LHCN-M2 (cell line): ENCODE results near the gene SGK1. TPM values are rescaled to one million over a fixed set of nuclear protein-coding genes. Genes with fewer than 3 reads are reported as not detected.
A peak's percentile ranks its signal among the peaks of the same experiment; 100 is the strongest.
"Not testable (repeated sequence)": the region's sequence is repeated elsewhere in the genome, so short reads cannot be mapped to it uniquely, and the experiment has no call there.

Experiments used
- DNase-seq: peaks from one replicate; pipeline ENCODE4 v3.0.0-alpha.2; 2012; ENCODE audit warnings: low read depth
- total RNA-seq: library from RNA; depleted of rRNA; stranded (reverse); fragments of >200 nt; gene quantifications from 2 replicates; pipeline ENCODE4 v1.2.3, GENCODE V29; 2014

The SGK1 gene
- total RNA-seq, 1 experiment from 2014 or later = 11.5 TPM

- DNase-seq = no peak
Observed at GRCh38 chr6:134190883-134191282, 127.0 kb downstream of the SGK1 start.

- DNase-seq = no peak
Observed at GRCh38 chr6:134187751-134188150, 130.2 kb downstream of the SGK1 start.

GRCh38 chr6:134187154-134187553 lies 130.8 kb downstream of the SGK1 start:
- no peak for DNase-seq

GRCh38 chr6:134186355-134186754 lies 131.6 kb downstream of the SGK1 start:
- DNase-seq = no peak

GRCh38 chr6:134185277-134185676 lies 132.6 kb downstream of the SGK1 start:
- DNase-seq = no peak

GRCh38 chr6:134183844-134184243 lies 134.1 kb downstream of the SGK1 start:
- DNase-seq = no peak

GRCh38 chr6:134182528-134182927 lies 135.4 kb downstream of the SGK1 start:
- no peak for DNase-seq

GRCh38 chr6:134181726-134182125 lies 136.2 kb downstream of the SGK1 start:
- DNase-seq = not testable (repeated sequence)

- not testable (repeated sequence) for DNase-seq
Observed at GRCh38 chr6:134181251-134181650, 136.7 kb downstream of the SGK1 start.

- not testable (repeated sequence) for DNase-seq
Observed at GRCh38 chr6:134180540-134180939, 137.4 kb downstream of the SGK1 start.

GRCh38 chr6:134178161-134179044 lies 139.5 kb downstream of the SGK1 start:
- DNase-seq = peak; percentile 90

- peak; percentile 36 for DNase-seq
Observed at GRCh38 chr6:134177753-134178160, 140.2 kb downstream of the SGK1 start.

GRCh38 chr6:134177236-134177635 lies 140.7 kb downstream of the SGK1 start:
- no peak for DNase-seq

- DNase-seq = peak; percentile 24
Observed at GRCh38 chr6:134176264-134176975, 141.5 kb downstream of the SGK1 start.

GRCh38 chr6:134175532-134176263 lies 142.2 kb downstream of the SGK1 start:
- DNase-seq = peak; percentile 68

- DNase-seq = peak; percentile 87
Observed at GRCh38 chr6:134174672-134175531, 143.0 kb downstream of the SGK1 start.

GRCh38 chr6:134173936-134174671 lies 143.8 kb downstream of the SGK1 start:
- peak; percentile 86 for DNase-seq

GRCh38 chr6:134173366-134173725 lies 144.6 kb downstream of the SGK1 start:
- DNase-seq = no peak

- no peak for DNase-seq
Observed at GRCh38 chr6:134172706-134173365, 145.1 kb downstream of the SGK1 start.
